Stomach (tissue), 19 donors: ENCODE results near the gene RGPD8. TPM values are rescaled to one million over a fixed set of nuclear protein-coding genes. Genes with fewer than 3 reads are reported as not detected.
"Not testable (repeated sequence)": the region's sequence is repeated elsewhere in the genome, so short reads cannot be mapped to it uniquely, and the experiment has no call there.

Experiments
- DNase-seq, 2 donors: peaks; one replicate each; pipeline versions ENCODE4 v3.0.0 to v3.0.0-alpha.2; 2013 to 2019
- H3K27ac ChIP-seq, 5 donors: fragments of 200-600 bp in 4 of 5; sonication (generic) in 4 of 5; one replicate each; pipeline ENCODE4 v1.5.1; 2013 to 2019; ENCODE audit warnings: mild to moderate bottlenecking in 1 of 5, moderate library complexity in 1 of 5
- H3K27me3 ChIP-seq, 3 donors: fragments of 200-600 bp; sonication (generic); one replicate each; pipeline ENCODE4 v1.5.1; 2017 to 2019; ENCODE audit warnings: mixed run types in 1 of 3
- H3K36me3 ChIP-seq, 4 donors: fragments of 200-600 bp; sonication (generic); 1 replicate in 3 of 4; 2 replicates in 1 of 4; pipeline ENCODE4 v1.5.1; 2016 to 2019
- H3K4me1 ChIP-seq, 4 donors: fragments of 200-600 bp; sonication (generic); one replicate each; pipeline ENCODE4 v1.5.1; 2016 to 2019
- H3K4me3 ChIP-seq, 4 donors: fragments of 200-600 bp; sonication (generic) in 3 of 4; one replicate each; pipeline ENCODE4 v1.5.1; 2016 to 2019; ENCODE audit warnings: mild to moderate bottlenecking in 1 of 4
- H3K9me3 ChIP-seq, 4 donors: fragments of 200-600 bp; sonication (generic); one replicate each; pipeline ENCODE4 v1.5.1; 2016 to 2019
- CTCF ChIP-seq, 7 experiments: fragments of 450-650 bp in 4 of 7; fragments of 200-600 bp in 3 of 7; sonication (generic) in 3 of 7; IDR thresholded peaks; one replicate each; pipeline ENCODE4 v1.5.1; 2016 to 2019; ENCODE audit warnings: antibody characterized with exemption in 7 of 7, control low read depth in 2 of 7, mild to moderate bottlenecking in 1 of 7
- EP300 ChIP-seq: sonication (generic); formaldehyde crosslinking; IDR thresholded peaks from one replicate; pipeline ENCODE4 v1.6.1; 2017; ENCODE audit warnings: antibody characterized with exemption
- POLR2A ChIP-seq, 4 donors: fragments of 450-650 bp; IDR thresholded peaks; one replicate each; pipeline ENCODE4 v1.6.1; 2016; ENCODE audit warnings: antibody characterized with exemption in 4 of 4, control low read depth in 2 of 4, mild to moderate bottlenecking in 1 of 4, moderate library complexity in 1 of 4
- POLR2AphosphoS5 ChIP-seq, 3 donors: sonication (generic); formaldehyde crosslinking; IDR thresholded peaks; one replicate each; pipeline ENCODE4 v1.6.1; 2016; ENCODE audit warnings: antibody characterized with exemption in 3 of 3
- WGBS, 5 donors: extraction: QIAGEN DNeasy Blood & Tissue Kit in 3 of 5; methylation state at CpG; one replicate each; pipeline versions ENCODE4 v1.1.5 to v1.1.7; 2013 to 2018; 5-methylcytosine and 5-hydroxymethylcytosine counted together
- intact Hi-C: fragments of 100-400 bp; cut with DNase I; formaldehyde crosslinking; loops from one replicate; pipeline ENCODE4 v1.15.1; 2023; ENCODE audit warnings: low total_unique reads
- long read RNA-seq, 10 donors: transcript quantifications; one replicate each; lab custom pipeline, GENCODE V29; 2026
- polyA plus RNA-seq, 3 donors: library from polyadenylated mRNA; stranded (reverse); fragments of 200-250 nt; gene quantifications; one replicate each; pipeline ENCODE4 v1.2.3, GENCODE V29; 2013
- total RNA-seq, 5 donors: library from RNA; depleted of rRNA; stranded (reverse); fragments of >200 nt; gene quantifications; one replicate each; pipeline versions ENCODE4 v1.1.0 to v1.2.3, GENCODE V29; 2014 to 2016
- donor health status: healthy with polysubstance abuse.
- donor health status: Bipolar disorder and iron deficiency.
- donor health status: healthy.

RGPD8 gene
- 10 to 100 TPM in 4 of 5 donors, 1 to 10 TPM in 1; 6.4 to 54.3 (median 22.7) TPM for total RNA-seq
- polyA plus RNA-seq: under 1 TPM in 2 of 3 donors, not detected in 1; 0.31 to 0.88 TPM
- long read RNA-seq, donor 1: 0 reads
- long read RNA-seq, donor 2: 0 reads
- long read RNA-seq, donor 3: 0 reads
- long read RNA-seq, donor 4: 0 reads
- long read RNA-seq, donor 5: 0 reads
- long read RNA-seq, donor 6: 0 reads
- long read RNA-seq, donor 7: 0 reads
- long read RNA-seq, donor 8: 0 reads
- long read RNA-seq, donor 9: 0 reads
- long read RNA-seq, donor 10: 0 reads

DNA sequence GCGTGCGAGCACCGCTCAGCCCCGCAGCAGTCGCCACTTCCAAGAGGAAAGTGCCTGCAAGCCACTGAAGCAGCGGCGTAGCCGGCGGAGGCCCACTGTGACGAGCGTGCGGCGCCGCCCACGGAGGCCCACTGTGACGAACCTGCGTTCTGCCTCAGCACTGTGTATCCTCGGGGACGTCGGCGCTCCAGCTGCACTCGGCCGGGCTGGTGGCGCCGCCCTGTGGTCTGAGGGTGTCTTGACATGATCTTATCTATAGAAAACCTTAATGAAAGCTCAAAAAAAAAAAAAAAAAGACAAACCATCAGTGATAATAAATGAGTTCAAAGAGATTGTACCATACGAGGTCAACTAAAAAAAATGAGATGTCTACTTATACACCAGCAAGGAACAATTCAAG lies at the start of gene RGPD8:
RGPD8 (minus strand) TSS at position 166 of the 400 bp plus-strand sequence. CDS start 192 bp downstream, outside the sequence.
- peak; percentile 92 to 95 for DNase-seq
- TF ChIP-seq CTCF (IDR thresholded peaks at IDR 0.05) (peak in 5 of 7 experiments; percentile 23 to 75 (median 39)), POLR2AphosphoS5 (IDR thresholded peaks at IDR 0.05) (peak in 1 of 3 donors; percentile 17)
- H3K9me3 ChIP-seq, intact Hi-C loops, H3K36me3 ChIP-seq: not testable (repeated sequence)
- peaks cover 0 to 16% (median 11%) of the 10 kb centered on the region in 4 donors for H3K4me1 ChIP-seq
- peak within 1 kb of the TSS in 4 of 5 donors; percentile 82 to 91 (median 86) for H3K27ac ChIP-seq
- WGBS, 5 donors: 0 to 2% (median 1%) methylated on average over 9 to 15 of the region's 26 CpGs
- H3K27me3 ChIP-seq: peaks cover 0 to 22% (median 0%) of the 10 kb centered on the region in 3 donors
- peak within 1 kb of the TSS; percentile 53 to 65 (median 60) for H3K4me3 ChIP-seq

DNA sequence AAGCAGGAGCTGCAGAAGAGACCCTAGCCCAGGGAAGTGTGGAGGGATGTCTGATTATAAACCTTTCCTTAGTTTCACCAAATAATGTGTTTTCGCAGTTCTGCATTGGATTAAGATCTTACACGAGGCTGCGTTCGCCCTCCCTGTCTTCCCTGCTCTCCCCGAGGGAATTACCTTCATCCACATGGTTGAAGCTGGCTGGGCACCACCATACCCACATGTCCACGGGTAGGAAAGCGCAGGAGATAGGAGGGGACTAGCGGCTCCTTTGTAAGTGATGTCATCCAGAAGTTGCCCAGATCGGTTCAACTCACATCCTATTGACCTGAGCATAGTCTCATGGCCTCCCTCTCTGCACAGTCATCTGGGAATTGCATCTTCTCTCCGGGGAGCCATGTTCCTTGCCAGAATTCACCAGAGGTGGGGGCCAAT lies 49.6 kb upstream of the RGPD8 start:
- H3K9me3 ChIP-seq: no peaks in the 10 kb centered on the region
- no peak for TF ChIP-seq POLR2A (IDR thresholded peaks at IDR 0.05)
- TF ChIP-seq EP300: no peak
- no peak for TF ChIP-seq POLR2AphosphoS5 (IDR thresholded peaks at IDR 0.05)
- no peak for TF ChIP-seq CTCF (IDR thresholded peaks at IDR 0.05)
- peaks cover 9 to 33% (median 28%) of the 10 kb centered on the region in 4 donors for H3K4me1 ChIP-seq
- DNase-seq: peak in 1 of 2 donors; percentile 65
- peak overlapping the region; percentile 83 to 93 (median 87) for H3K27ac ChIP-seq
- H3K36me3 ChIP-seq: peaks cover 0 to 9% (median 0%) of the 10 kb centered on the region in 4 donors
- WGBS, 5 donors: 0 to 9% (median 6%) methylated on average over 10 of the region's 10 CpGs
- H3K4me3 ChIP-seq: peak overlapping the region; percentile 83 to 97 (median 90)
- intact Hi-C loops: loop anchor here (10.0 kb wide), 1 partner anchor 62 kb away; the partner anchor contains the start of gene POLR1B
- no peaks in the 10 kb centered on the region for H3K27me3 ChIP-seq

- peak overlapping the region; percentile 83 to 93 (median 87) for H3K27ac ChIP-seq
- intact Hi-C loops: loop anchor here (10.0 kb wide), 1 partner anchor 62 kb away; the partner anchor contains the start of gene POLR1B
- H3K4me3 ChIP-seq: peak overlapping the region; percentile 83 to 97 (median 90)
- TF ChIP-seq CTCF (IDR thresholded peaks at IDR 0.05) (no peak), EP300 (no peak), POLR2A (IDR thresholded peaks at IDR 0.05) (no peak), POLR2AphosphoS5 (IDR thresholded peaks at IDR 0.05) (no peak)
- H3K9me3 ChIP-seq: no peaks in the 10 kb centered on the region
- no peaks in the 10 kb centered on the region for H3K27me3 ChIP-seq
- H3K4me1 ChIP-seq: peaks cover 9 to 33% (median 28%) of the 10 kb centered on the region in 4 donors
- WGBS, 5 donors: 0 to 1% (median 1%) methylated on average over 37 to 77 of the region's 77 CpGs
- peak in 1 of 2 donors; percentile 69 for DNase-seq
- H3K36me3 ChIP-seq: peaks cover 0 to 9% (median 0%) of the 10 kb centered on the region in 4 donors
Observed at GRCh38 chr2:112482309-112483041, 49.0 kb upstream of the RGPD8 start.

DNA sequence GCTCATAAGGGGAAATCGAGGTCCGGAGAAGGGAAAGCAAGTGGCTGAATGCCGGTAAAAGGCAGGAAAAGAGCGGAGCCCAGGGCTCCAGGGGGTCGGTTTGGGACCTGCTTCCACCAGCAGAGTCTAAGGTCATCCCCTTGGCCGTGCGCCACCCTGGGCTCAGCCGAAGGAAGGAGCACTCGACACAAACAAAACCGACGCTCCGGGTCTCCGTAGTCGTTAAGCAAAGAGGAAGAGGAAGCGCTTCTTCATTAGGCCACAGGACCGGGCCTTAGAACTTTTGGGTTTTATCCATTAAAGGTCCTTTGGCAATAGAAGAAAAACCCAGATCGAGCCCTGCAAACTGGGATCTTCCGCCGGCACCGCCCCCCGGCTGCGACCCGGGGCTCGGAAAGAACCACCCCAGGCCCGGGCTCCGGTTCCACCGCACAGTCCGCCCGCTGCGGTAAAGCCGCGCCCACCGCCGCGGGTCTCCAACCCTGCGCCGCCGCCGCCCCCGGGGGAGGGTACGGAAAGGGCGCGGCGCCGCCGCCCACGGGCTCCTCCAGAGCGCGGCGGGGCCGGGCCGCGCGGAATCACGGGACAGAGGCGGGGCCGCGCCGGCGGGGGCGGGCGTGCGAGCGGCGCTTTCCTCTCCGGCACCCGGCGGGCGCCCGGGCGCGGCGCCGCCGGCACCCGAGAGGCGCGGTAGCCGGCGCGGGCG lies 48.2 kb upstream of the RGPD8 start, which contains the start of gene TTL:
TTL (plus strand) TSS at position 629 of the 706 bp plus-strand sequence. CDS start 189 bp downstream, outside the sequence.
- intact Hi-C loops: loop anchor here (10.0 kb wide), 1 partner anchor 63 kb away; the partner anchor contains the start of gene POLR1B
- peak; percentile 78 to 93 for DNase-seq
- no peaks in the 10 kb centered on the region for H3K9me3 ChIP-seq
- TF ChIP-seq POLR2AphosphoS5 (IDR thresholded peaks at IDR 0.05) (no peak), POLR2A (IDR thresholded peaks at IDR 0.05) (no peak), EP300 (no peak), CTCF (IDR thresholded peaks at IDR 0.05) (no peak)
- H3K36me3 ChIP-seq: peaks cover 0 to 9% (median 0%) of the 10 kb centered on the region in 4 donors
- WGBS, 5 donors: 0 to 1% (median 0%) methylated on average over 16 to 80 of the region's 82 CpGs
- H3K27me3 ChIP-seq: no peaks in the 10 kb centered on the region
- H3K4me3 ChIP-seq: peak within 1 kb of the TSS; percentile 83 to 97 (median 90)
- peak within 1 kb of the TSS; percentile 83 to 93 (median 89) for H3K27ac ChIP-seq
- peaks cover 9 to 33% (median 28%) of the 10 kb centered on the region in 4 donors for H3K4me1 ChIP-seq
